ENCODE data around the gene ACYP2.

- TF ChIP-seq CTCF (IDR thresholded peaks at IDR 0.05) (no peak), POLR2A (IDR thresholded peaks at IDR 0.05) (no peak), POLR2AphosphoS5 (IDR thresholded peaks at IDR 0.05) (no peak), EP300 (IDR thresholded peaks at IDR 0.05; ENCODE audit: low read depth) (no peak)
Observed at GRCh38 chr2:54332386-54332785, 217.0 kb downstream of the ACYP2 start.

All from transverse colon (tissue), 4 donors.